ENCODE data around the gene SLC41A3.

The SLC41A3 gene

GRCh38 chr3:126030455-126030854, 53.5 kb downstream of the SLC41A3 start:
- Mint-ChIP-seq H3K27me3 (ENCODE audit: low read depth) (no peaks in the 10 kb centered on the region), H3K9me3 (peaks cover 20% of the 10 kb centered on the region), H3K27ac (no peak overlapping the region), H3K4me3 (no peak overlapping the region), H3K4me1 (ENCODE audit: low read depth) (peaks cover 7% of the 10 kb centered on the region), H3K36me3 (ENCODE audit: low read depth) (peaks cover 7% of the 10 kb centered on the region)

GRCh38 chr3:126029241-126029640, 54.7 kb downstream of the SLC41A3 start:
- H3K36me3 Mint-ChIP-seq (ENCODE audit: low read depth): peaks cover 7% of the 10 kb centered on the region

GRCh38 chr3:126028096-126028495, 55.8 kb downstream of the SLC41A3 start:
- H3K4me3 Mint-ChIP-seq: no peak overlapping the region
- peaks cover 20% of the 10 kb centered on the region for H3K9me3 Mint-ChIP-seq
- H3K4me1 Mint-ChIP-seq (ENCODE audit: low read depth): peaks cover 4% of the 10 kb centered on the region
- no peaks in the 10 kb centered on the region for H3K27me3 Mint-ChIP-seq (ENCODE audit: low read depth)
- H3K36me3 Mint-ChIP-seq (ENCODE audit: low read depth): peaks cover 7% of the 10 kb centered on the region
- no peak overlapping the region for H3K27ac Mint-ChIP-seq

More at GRCh38 chr3:126029241-126029640, 54.7 kb downstream of the SLC41A3 start:
- Mint-ChIP-seq H3K9me3 (peaks cover 20% of the 10 kb centered on the region), H3K27me3 (ENCODE audit: low read depth) (no peaks in the 10 kb centered on the region), H3K4me3 (no peak overlapping the region), H3K27ac (no peak overlapping the region), H3K4me1 (ENCODE audit: low read depth) (peaks cover 4% of the 10 kb centered on the region)

GRCh38 chr3:126026761-126027160, 57.2 kb downstream of the SLC41A3 start:
- Mint-ChIP-seq H3K4me3 (no peak overlapping the region), H3K36me3 (ENCODE audit: low read depth) (peaks cover 7% of the 10 kb centered on the region), H3K27ac (no peak overlapping the region), H3K27me3 (ENCODE audit: low read depth) (no peaks in the 10 kb centered on the region), H3K9me3 (peaks cover 20% of the 10 kb centered on the region), H3K4me1 (ENCODE audit: low read depth) (peaks cover 4% of the 10 kb centered on the region)

- H3K27ac Mint-ChIP-seq: no peak overlapping the region
- H3K27me3 Mint-ChIP-seq (ENCODE audit: low read depth): no peaks in the 10 kb centered on the region
- peaks cover 4% of the 10 kb centered on the region for H3K4me1 Mint-ChIP-seq (ENCODE audit: low read depth)
- no peak overlapping the region for H3K4me3 Mint-ChIP-seq
- H3K9me3 Mint-ChIP-seq: peaks cover 20% of the 10 kb centered on the region
- peaks cover 7% of the 10 kb centered on the region for H3K36me3 Mint-ChIP-seq (ENCODE audit: low read depth)
Measured at GRCh38 chr3:126026277-126026751, 57.6 kb downstream of the SLC41A3 start.

GRCh38 chr3:126025862-126026261, 58.1 kb downstream of the SLC41A3 start:
- Mint-ChIP-seq H3K4me3 (no peak overlapping the region), H3K36me3 (ENCODE audit: low read depth) (peaks cover 7% of the 10 kb centered on the region), H3K9me3 (peaks cover 20% of the 10 kb centered on the region), H3K4me1 (ENCODE audit: low read depth) (peaks cover 4% of the 10 kb centered on the region), H3K27me3 (ENCODE audit: low read depth) (no peaks in the 10 kb centered on the region), H3K27ac (no peak overlapping the region)

- Mint-ChIP-seq H3K27ac (no peak overlapping the region), H3K27me3 (ENCODE audit: low read depth) (no peaks in the 10 kb centered on the region), H3K9me3 (peaks cover 20% of the 10 kb centered on the region), H3K4me3 (no peak overlapping the region), H3K4me1 (ENCODE audit: low read depth) (peaks cover 4% of the 10 kb centered on the region), H3K36me3 (ENCODE audit: low read depth) (peaks cover 7% of the 10 kb centered on the region)
Measured at GRCh38 chr3:126025116-126025729, 58.7 kb downstream of the SLC41A3 start.

- no peak overlapping the region for H3K4me3 Mint-ChIP-seq
- peaks cover 7% of the 10 kb centered on the region for H3K36me3 Mint-ChIP-seq (ENCODE audit: low read depth)
- peaks cover 4% of the 10 kb centered on the region for H3K4me1 Mint-ChIP-seq (ENCODE audit: low read depth)
- no peaks in the 10 kb centered on the region for H3K27me3 Mint-ChIP-seq (ENCODE audit: low read depth)
- peaks cover 17% of the 10 kb centered on the region for H3K9me3 Mint-ChIP-seq
- H3K27ac Mint-ChIP-seq: no peak overlapping the region
Measured at GRCh38 chr3:126024049-126024854, 59.7 kb downstream of the SLC41A3 start.

- Mint-ChIP-seq H3K4me1 (ENCODE audit: low read depth) (peaks cover 4% of the 10 kb centered on the region), H3K4me3 (no peak overlapping the region), H3K27me3 (ENCODE audit: low read depth) (no peaks in the 10 kb centered on the region), H3K9me3 (peaks cover 11% of the 10 kb centered on the region), H3K27ac (no peak overlapping the region), H3K36me3 (ENCODE audit: low read depth) (peaks cover 5% of the 10 kb centered on the region)
Measured at GRCh38 chr3:126023390-126023789, 60.5 kb downstream of the SLC41A3 start.

GRCh38 chr3:126022741-126023359, 61.1 kb downstream of the SLC41A3 start:
- Mint-ChIP-seq H3K4me3 (no peak overlapping the region), H3K27ac (no peak overlapping the region), H3K9me3 (peaks cover 8% of the 10 kb centered on the region), H3K4me1 (ENCODE audit: low read depth) (peaks cover 4% of the 10 kb centered on the region), H3K36me3 (ENCODE audit: low read depth) (peaks cover 5% of the 10 kb centered on the region), H3K27me3 (ENCODE audit: low read depth) (no peaks in the 10 kb centered on the region)

- H3K27ac Mint-ChIP-seq: no peak overlapping the region
- no peak overlapping the region for H3K4me3 Mint-ChIP-seq
- H3K27me3 Mint-ChIP-seq (ENCODE audit: low read depth): no peaks in the 10 kb centered on the region
- peaks cover 3% of the 10 kb centered on the region for H3K4me1 Mint-ChIP-seq (ENCODE audit: low read depth)
- no peaks in the 10 kb centered on the region for H3K36me3 Mint-ChIP-seq (ENCODE audit: low read depth)
- H3K9me3 Mint-ChIP-seq: no peaks in the 10 kb centered on the region
Measured at GRCh38 chr3:126021702-126022101, 62.2 kb downstream of the SLC41A3 start.

GRCh38 chr3:126021224-126021623, 62.7 kb downstream of the SLC41A3 start:
- H3K27me3 Mint-ChIP-seq (ENCODE audit: low read depth): no peaks in the 10 kb centered on the region
- H3K36me3 Mint-ChIP-seq (ENCODE audit: low read depth): no peaks in the 10 kb centered on the region
- H3K4me1 Mint-ChIP-seq (ENCODE audit: low read depth): peaks cover 3% of the 10 kb centered on the region
- H3K27ac Mint-ChIP-seq: no peak overlapping the region
- H3K9me3 Mint-ChIP-seq: no peaks in the 10 kb centered on the region
- no peak overlapping the region for H3K4me3 Mint-ChIP-seq

GRCh38 chr3:126019683-126020082, 64.2 kb downstream of the SLC41A3 start:
- no peak overlapping the region for H3K4me3 Mint-ChIP-seq
- H3K9me3 Mint-ChIP-seq: no peaks in the 10 kb centered on the region
- no peaks in the 10 kb centered on the region for H3K36me3 Mint-ChIP-seq (ENCODE audit: low read depth)
- H3K27ac Mint-ChIP-seq: no peak overlapping the region
- H3K4me1 Mint-ChIP-seq (ENCODE audit: low read depth): no peaks in the 10 kb centered on the region
- no peaks in the 10 kb centered on the region for H3K27me3 Mint-ChIP-seq (ENCODE audit: low read depth)

GRCh38 chr3:126018995-126019394, 64.9 kb downstream of the SLC41A3 start:
- no peaks in the 10 kb centered on the region for H3K4me1 Mint-ChIP-seq (ENCODE audit: low read depth)
- H3K36me3 Mint-ChIP-seq (ENCODE audit: low read depth): no peaks in the 10 kb centered on the region
- H3K27me3 Mint-ChIP-seq (ENCODE audit: low read depth): no peaks in the 10 kb centered on the region
- no peak overlapping the region for H3K4me3 Mint-ChIP-seq
- no peaks in the 10 kb centered on the region for H3K9me3 Mint-ChIP-seq
- H3K27ac Mint-ChIP-seq: no peak overlapping the region

- Mint-ChIP-seq H3K4me3 (no peak overlapping the region), H3K36me3 (ENCODE audit: low read depth) (no peaks in the 10 kb centered on the region), H3K4me1 (ENCODE audit: low read depth) (no peaks in the 10 kb centered on the region), H3K27ac (no peak overlapping the region), H3K9me3 (no peaks in the 10 kb centered on the region), H3K27me3 (ENCODE audit: low read depth) (no peaks in the 10 kb centered on the region)
Measured at GRCh38 chr3:126018545-126018944, 65.4 kb downstream of the SLC41A3 start.
